Left ventricle myocardium superior (tissue), 1 donor: ENCODE results near the gene DAD1. TPM values are rescaled to one million over a fixed set of nuclear protein-coding genes. Genes with fewer than 3 reads are reported as not detected.

Experiments used
- total RNA-seq: library from RNA; stranded (reverse); fragmentation: NEBNext Ultra II Directional; extraction: Animal tissue kit (Norgen Biotek cat#: 25700); gene quantifications from one replicate; pipeline ENCODE4 v1.2.1, GENCODE V29; 2021
- donor health status: DM: no; HTN: yes; CAD: no; lungs with severe emphysema.

DAD1 gene
- total RNA-seq, 1 donor from 2014 or later = 149 TPM

Other genes starting within 250 kb of the DAD1 start
- 24.5 TPM for gene ABHD4, start 9.1 kb upstream of the DAD1 start, total RNA-seq
- not detected for gene OR6J1, start 55.1 kb upstream of the DAD1 start, total RNA-seq
- 184 TPM for gene OXA1L, start 177.5 kb upstream of the DAD1 start, total RNA-seq
- 4.7 TPM for gene SLC7A7, start 226.2 kb upstream of the DAD1 start, total RNA-seq
- gene MRPL52, start 240.7 kb upstream of the DAD1 start, total RNA-seq = 113 TPM
- gene MMP14, start 247.4 kb upstream of the DAD1 start, total RNA-seq = 19.9 TPM